Skeletal muscle satellite cell (primary cell): ENCODE data around the gene RIMBP3B. TPM values are rescaled to one million over a fixed set of nuclear protein-coding genes. Genes with fewer than 3 reads are reported as not detected.
"Not testable (repeated sequence)": the region's sequence is repeated elsewhere in the genome, so short reads cannot be mapped to it uniquely, and the experiment has no call there.

Source experiments
- H3K27me3 ChIP-seq: 2 replicates; pipeline ENCODE4 v1.7.0; 2013; ENCODE audit warnings: low read length; ENCODE audit not compliant: control insufficient read depth, insufficient read depth
- H3K36me3 ChIP-seq: 2 replicates; pipeline ENCODE4 v1.7.0; 2013; ENCODE audit warnings: mild to moderate bottlenecking, control low read depth, low read length; ENCODE audit not compliant: insufficient read depth
- H3K4me1 ChIP-seq: 2 replicates; pipeline ENCODE4 v1.7.0; 2013; ENCODE audit warnings: low read length; ENCODE audit not compliant: control insufficient read depth, insufficient read depth
- H3K4me2 ChIP-seq: 2 replicates; pipeline ENCODE4 v1.7.0; 2013; ENCODE audit warnings: mild to moderate bottlenecking, low read length
- H3K4me3 ChIP-seq: 2 replicates; pipeline ENCODE4 v1.7.0; 2013; ENCODE audit warnings: low read length
- H3K9ac ChIP-seq: 2 replicates; pipeline ENCODE4 v1.7.0; 2013; ENCODE audit warnings: mild to moderate bottlenecking, low read depth, low read length, moderate library complexity
- H3K9me3 ChIP-seq: replicated peaks from 2 replicates; pipeline ENCODE4 v1.7.0; 2013; ENCODE audit warnings: mild to moderate bottlenecking, control low read depth, low read length
- total RNA-seq: library from RNA; depleted of rRNA; stranded (reverse); fragments of >200 nt; gene quantifications from 2 replicates; pipeline ENCODE4 v1.2.3, GENCODE V29; 2012; rRNA removed

The RIMBP3B gene, protein sequence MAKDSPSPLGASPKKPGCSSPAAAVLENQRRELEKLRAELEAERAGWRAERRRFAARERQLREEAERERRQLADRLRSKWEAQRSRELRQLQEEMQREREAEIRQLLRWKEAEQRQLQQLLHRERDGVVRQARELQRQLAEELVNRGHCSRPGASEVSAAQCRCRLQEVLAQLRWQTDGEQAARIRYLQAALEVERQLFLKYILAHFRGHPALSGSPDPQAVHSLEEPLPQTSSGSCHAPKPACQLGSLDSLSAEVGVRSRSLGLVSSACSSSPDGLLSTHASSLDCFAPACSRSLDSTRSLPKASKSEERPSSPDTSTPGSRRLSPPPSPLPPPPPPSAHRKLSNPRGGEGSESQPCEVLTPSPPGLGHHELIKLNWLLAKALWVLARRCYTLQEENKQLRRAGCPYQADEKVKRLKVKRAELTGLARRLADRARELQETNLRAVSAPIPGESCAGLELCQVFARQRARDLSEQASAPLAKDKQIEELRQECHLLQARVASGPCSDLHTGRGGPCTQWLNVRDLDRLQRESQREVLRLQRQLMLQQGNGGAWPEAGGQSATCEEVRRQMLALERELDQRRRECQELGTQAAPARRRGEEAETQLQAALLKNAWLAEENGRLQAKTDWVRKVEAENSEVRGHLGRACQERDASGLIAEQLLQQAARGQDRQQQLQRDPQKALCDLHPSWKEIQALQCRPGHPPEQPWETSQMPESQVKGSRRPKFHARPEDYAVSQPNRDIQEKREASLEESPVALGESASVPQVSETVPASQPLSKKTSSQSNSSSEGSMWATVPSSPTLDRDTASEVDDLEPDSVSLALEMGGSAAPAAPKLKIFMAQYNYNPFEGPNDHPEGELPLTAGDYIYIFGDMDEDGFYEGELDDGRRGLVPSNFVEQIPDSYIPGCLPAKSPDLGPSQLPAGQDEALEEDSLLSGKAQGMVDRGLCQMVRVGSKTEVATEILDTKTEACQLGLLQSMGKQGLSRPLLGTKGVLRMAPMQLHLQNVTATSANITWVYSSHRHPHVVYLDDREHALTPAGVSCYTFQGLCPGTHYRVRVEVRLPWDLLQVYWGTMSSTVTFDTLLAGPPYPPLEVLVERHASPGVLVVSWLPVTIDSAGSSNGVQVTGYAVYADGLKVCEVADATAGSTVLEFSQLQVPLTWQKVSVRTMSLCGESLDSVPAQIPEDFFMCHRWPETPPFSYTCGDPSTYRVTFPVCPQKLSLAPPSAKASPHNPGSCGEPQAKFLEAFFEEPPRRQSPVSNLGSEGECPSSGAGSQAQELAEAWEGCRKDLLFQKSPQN (N-terminal part only)
- under 0.01 and 0.22 TPM in 2 replicates for total RNA-seq

DNA sequence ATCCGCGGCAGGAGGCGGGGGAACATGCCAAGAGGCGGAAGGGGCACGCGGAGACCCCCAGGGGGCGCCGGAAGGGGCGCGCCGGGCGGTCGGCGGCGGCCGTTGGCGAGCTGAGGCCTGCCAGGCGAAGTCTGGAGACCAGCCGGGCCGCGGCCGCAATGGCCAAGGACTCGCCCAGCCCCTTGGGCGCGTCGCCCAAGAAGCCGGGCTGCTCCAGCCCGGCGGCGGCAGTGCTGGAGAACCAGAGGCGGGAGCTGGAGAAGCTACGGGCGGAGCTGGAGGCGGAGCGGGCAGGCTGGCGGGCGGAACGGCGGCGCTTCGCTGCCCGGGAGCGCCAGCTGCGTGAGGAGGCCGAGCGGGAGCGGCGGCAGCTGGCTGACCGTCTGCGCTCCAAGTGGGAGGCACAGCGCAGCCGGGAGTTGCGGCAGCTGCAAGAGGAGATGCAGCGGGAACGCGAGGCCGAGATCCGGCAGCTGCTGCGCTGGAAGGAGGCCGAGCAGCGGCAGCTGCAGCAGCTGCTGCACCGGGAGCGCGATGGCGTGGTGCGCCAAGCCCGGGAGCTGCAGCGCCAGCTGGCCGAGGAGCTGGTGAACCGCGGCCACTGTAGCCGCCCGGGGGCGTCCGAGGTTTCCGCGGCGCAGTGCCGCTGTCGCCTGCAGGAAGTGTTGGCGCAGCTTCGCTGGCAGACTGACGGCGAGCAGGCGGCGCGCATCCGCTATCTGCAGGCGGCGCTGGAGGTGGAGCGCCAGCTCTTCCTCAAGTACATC lies at the start of gene RIMBP3B:
RIMBP3B (plus strand) TSS at position 51 of the 767 bp plus-strand sequence; CDS start at position 159, 108 bp downstream.
- not testable (repeated sequence) for H3K9ac ChIP-seq, H3K4me2 ChIP-seq

DNA sequence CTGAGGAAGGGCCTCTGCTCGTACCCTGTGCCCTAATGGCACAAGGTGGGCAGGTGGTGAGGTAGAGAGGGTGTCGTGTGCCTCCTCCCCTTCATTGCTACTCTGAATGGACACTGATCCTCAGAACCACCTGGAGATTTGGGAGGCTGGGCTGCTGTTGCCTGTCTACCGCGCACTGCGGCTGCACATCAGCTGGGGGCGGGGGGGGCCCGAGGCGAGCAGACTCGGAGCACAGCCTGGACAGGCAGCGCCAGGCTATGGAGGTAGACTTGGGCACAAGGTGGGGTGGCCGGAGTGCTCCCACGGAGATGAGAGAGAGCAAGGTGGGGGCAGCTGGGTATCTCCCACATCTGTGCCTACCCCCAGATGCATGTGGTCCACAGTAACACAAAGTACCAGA lies 26.0 kb upstream of the RIMBP3B start:
- H3K27me3 ChIP-seq, H3K36me3 ChIP-seq, H3K4me2 ChIP-seq, H3K9me3 ChIP-seq, H3K4me3 ChIP-seq, H3K4me1 ChIP-seq, H3K9ac ChIP-seq: not testable (repeated sequence)

More for the DNA sequence above, at the start of gene RIMBP3B:
- not testable (repeated sequence) for H3K9me3 ChIP-seq, H3K36me3 ChIP-seq, H3K4me1 ChIP-seq, H3K27me3 ChIP-seq, H3K4me3 ChIP-seq

DNA sequence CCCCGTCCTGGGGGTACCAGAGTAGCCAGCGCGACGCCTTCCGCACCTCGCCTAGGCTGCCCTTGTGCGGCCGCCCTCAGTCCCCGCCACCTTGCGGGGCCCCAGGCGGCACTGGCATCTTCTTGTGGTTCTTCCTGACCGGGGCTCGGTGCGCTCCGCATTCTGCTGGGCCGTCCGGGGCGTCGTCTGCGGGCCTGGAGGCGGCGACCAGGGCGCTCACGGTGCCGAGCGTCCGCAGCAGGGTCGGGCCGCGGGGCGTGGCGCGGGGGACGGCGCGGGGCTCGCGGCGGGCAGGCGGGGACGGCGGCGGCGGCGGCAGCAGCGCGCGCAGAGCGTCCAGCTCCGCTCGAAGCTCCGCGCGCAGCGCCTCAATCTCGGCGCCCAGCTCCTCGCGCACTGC lies 23.0 kb upstream of the RIMBP3B start:
- not testable (repeated sequence) for H3K9ac ChIP-seq, H3K27me3 ChIP-seq, H3K4me1 ChIP-seq, H3K9me3 ChIP-seq, H3K4me2 ChIP-seq, H3K4me3 ChIP-seq, H3K36me3 ChIP-seq

DNA sequence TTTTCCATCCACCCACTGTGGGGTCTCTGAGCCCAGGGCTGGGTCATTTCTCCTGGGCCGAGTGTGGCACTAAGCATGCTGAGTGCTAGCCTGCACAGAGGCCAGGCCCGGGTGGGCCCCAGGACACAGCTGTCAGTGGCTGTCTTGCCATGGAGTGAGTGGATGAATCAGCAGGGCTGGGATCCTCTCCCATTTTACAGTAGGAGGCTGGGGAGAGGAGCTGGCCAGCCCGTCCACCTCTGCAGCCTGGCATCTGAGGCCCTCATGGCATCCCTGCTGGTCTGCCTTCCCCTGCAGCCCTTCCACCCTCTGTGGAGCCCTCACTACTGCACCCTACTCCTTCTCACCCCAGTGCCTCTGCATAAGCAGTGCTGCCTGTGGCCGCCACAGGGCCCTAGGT lies 21.1 kb upstream of the RIMBP3B start:
- not testable (repeated sequence) for H3K9ac ChIP-seq, H3K4me1 ChIP-seq, H3K9me3 ChIP-seq, H3K27me3 ChIP-seq, H3K4me3 ChIP-seq, H3K36me3 ChIP-seq, H3K4me2 ChIP-seq

DNA sequence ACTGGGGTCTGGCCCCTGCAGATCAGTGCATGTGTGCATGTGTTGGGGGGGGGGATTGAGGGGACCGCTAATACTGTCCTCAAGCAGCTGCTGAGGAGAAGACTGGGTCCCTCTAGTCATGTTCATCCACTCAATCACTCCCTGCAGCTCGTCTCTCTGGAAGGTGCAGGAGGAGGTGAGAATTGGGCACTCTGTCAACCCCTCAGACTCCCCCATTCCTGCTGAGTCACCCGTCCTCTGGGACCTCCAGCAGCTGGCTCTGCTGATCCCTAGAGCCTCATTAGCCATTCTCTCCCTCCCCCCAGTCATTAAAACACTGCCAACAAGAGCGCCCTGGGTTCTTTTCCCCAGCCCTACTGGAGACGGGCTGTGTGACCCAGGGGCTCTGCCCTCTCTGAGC lies 20.5 kb upstream of the RIMBP3B start:
- H3K36me3 ChIP-seq, H3K4me1 ChIP-seq, H3K4me3 ChIP-seq, H3K4me2 ChIP-seq, H3K27me3 ChIP-seq, H3K9ac ChIP-seq, H3K9me3 ChIP-seq: not testable (repeated sequence)

DNA sequence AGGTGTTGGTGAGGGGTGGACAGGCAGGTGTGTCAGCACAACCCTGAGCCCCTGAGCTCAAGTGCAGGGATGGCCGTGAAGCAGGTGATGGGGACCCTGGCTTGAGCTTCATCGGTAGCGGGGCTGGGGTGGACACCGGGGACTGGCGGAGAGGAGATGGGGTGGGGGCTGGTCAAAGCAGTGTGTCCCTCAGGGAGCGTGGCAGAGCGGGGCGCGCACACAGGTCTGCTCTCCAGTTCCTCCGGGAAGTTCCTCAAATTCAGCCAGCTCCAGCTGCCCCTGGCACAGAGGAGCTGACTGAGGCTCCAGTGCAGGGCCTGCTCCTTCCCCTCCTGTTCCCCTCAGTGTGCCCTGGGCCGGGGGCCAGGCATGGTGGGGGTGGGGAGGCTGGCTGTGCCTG lies 19.7 kb upstream of the RIMBP3B start:
- H3K36me3 ChIP-seq, result not testable (repeated sequence)

DNA sequence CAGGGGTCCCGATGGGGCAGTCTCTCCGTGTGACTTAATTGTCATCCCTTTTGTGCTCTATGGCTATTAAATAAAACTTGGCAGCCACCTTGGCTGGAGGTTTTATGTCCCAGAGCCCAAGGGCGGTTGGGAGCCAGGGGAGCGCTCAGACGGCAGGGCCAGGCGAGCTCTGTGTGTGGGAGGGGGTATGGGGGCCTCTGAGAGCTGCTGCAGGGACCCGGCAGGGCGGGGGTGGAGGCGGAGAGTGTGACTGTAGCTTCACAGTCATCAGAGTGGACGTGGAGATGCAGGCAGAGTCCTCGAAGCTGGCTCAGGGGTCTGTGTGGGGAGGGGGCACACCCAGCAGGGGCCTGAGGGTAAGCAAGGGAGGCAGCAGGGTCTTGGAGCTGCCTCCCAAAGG lies 19.2 kb upstream of the RIMBP3B start:
- not testable (repeated sequence) for H3K4me3 ChIP-seq, H3K9me3 ChIP-seq, H3K36me3 ChIP-seq, H3K4me2 ChIP-seq, H3K9ac ChIP-seq, H3K27me3 ChIP-seq, H3K4me1 ChIP-seq

More for the DNA sequence above, 19.7 kb upstream of the RIMBP3B start:
- H3K9ac ChIP-seq, H3K9me3 ChIP-seq, H3K4me1 ChIP-seq, H3K4me2 ChIP-seq, H3K27me3 ChIP-seq, H3K4me3 ChIP-seq: not testable (repeated sequence)

DNA sequence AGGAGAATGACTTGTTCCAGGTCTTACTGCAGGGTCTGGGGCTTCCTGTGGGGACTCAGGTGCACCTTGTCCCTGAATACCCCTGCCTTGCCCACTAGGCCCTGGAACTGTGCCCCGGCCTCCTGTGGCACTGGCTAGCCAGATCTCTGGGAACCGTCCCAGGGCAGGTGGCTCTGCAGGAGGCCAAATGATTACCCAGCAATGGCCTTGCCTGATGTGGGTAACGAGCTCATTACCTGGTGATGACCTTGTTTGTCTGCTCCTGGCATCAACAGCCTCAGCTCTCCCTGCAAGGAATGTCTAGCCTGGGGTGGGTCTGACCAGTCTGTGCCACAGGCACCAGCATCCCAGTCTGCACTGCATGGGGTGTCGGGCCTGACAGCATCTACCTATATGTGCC lies 18.2 kb upstream of the RIMBP3B start:
- not testable (repeated sequence) for H3K4me1 ChIP-seq, H3K4me3 ChIP-seq, H3K4me2 ChIP-seq, H3K27me3 ChIP-seq, H3K36me3 ChIP-seq, H3K9ac ChIP-seq, H3K9me3 ChIP-seq

DNA sequence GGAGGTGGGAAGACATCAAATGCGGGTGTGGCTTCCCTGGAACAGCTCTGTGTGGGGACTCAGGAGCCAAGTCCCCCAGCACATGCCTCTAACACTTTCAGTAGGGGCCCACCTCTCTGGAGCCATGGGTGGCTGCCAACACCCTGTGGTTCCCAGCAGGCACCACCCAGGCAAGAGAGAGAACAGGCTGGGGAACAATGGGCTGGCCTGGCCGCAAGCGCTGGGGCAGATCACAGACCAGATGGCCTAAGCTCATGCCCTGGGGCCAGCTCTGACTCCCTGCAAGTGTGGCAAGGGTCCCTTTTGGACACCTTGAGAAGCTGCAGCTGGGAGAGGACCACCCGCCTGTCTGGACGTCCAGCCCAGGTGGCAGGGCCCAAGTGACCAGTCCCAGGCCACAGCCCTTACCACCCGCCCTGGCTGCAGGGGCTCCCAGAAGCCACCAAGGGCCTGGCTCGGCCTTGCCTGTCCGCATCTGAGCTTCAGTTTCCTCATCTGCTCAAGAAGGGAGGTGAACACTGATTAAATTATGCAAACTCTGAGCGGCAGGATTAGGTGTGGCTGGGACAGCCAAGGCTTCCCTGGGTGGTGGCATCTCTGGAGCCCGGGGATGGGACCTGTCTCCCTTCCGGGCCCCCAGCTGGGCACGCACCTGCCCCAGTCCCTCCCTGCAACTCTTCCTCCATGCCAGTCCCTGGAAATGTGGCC lies 14.8 kb upstream of the RIMBP3B start:
- not testable (repeated sequence) for H3K27me3 ChIP-seq, H3K9me3 ChIP-seq, H3K4me3 ChIP-seq, H3K9ac ChIP-seq, H3K4me2 ChIP-seq, H3K4me1 ChIP-seq, H3K36me3 ChIP-seq

DNA sequence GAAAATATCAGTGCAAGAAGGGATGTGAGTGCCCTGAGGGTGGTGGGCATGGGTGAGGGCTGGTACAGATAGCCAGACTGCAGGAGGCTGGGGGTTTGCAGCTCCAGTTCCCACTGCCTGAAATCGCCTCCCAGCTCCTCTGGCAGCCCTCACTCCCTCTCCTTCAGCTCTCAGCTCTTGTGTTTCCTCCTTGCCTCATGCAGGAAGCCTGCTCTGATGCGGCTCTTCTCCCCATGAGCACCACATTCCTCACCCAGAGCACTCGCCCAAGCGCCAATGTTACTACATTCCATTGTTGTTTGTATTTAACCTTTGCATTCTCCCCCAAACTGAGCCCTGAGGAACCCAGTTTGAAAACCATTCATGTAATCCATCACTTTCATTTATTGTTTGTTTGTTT lies 7.7 kb upstream of the RIMBP3B start:
- H3K9ac ChIP-seq, H3K9me3 ChIP-seq, H3K36me3 ChIP-seq, H3K4me1 ChIP-seq, H3K4me2 ChIP-seq, H3K27me3 ChIP-seq, H3K4me3 ChIP-seq: not testable (repeated sequence)
